ENCODE results near the gene HDAC9.
"Not testable (repeated sequence)": the region's sequence is repeated elsewhere in the genome, so short reads cannot be mapped to it uniquely, and the experiment has no call there.

Gene HDAC9

DNA sequence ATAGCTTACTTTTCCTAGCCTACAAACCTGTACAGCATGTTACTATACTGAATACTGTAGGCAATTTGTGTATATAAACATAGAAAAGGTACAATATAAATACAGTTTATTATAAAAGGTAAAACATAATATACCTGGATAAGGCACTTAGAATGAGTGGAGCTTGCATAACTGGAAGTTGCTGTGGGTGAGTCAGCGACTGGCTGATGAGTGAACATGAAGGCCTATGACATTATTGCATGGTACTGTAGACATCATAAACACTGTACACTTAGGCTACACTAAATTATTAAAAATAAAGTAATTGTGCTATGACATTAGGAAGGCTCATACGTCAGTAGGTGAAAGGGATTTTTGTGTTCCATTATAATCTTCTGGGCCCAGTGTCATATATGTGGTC lies 228.8 kb downstream of the HDAC9 start (continued):
- TF ChIP-seq ARNTL (CRISPR knock-in tag; IDR thresholded peaks at IDR 0.05; ENCODE audit: borderline replicate concordance, low read depth) (no peak), BACH2 (CRISPR knock-in tag; IDR thresholded peaks at IDR 0.05; ENCODE audit: borderline replicate concordance) (no peak), OSR1 (CRISPR knock-in tag; IDR thresholded peaks at IDR 0.05) (no peak), SNAI2 (CRISPR knock-in tag; IDR thresholded peaks at IDR 0.05) (no peak)

DNA sequence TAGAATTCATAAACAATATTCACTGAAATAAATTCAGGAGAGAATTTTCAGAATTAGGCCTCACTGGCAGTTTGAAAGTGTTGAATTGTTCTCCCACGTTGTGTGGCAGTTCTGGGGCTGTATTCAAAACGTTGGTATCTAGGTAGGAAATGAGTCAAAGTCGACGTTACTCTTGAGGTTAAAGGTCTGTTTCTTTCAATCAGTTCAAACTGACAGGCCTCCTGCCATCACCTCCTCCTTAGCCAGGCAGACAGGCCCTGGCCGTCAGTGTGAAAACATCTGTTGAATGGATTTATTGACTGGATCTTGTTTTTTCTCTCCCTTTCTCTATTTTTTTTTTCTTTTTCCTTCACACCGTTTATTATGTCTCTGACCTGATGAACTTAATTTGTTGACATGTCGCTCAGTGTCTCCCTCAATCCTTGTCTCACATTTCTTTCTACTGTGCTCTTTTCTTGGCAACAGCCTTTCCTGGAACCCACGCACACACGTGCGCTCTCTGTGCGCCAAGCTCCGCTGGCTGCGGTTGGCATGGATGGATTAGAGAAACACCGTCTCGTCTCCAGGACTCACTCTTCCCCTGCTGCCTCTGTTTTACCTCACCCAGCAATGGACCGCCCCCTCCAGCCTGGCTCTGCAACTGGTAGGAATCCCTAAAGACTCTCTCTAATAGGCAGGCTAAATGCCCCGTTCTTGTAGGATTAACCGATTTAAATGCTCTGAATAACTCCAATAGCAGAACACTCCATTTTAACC lies 231.7 kb downstream of the HDAC9 start:
- no peak for ATAC-seq
- no peak for TF ChIP-seq TCF4 (CRISPR knock-in tag; IDR thresholded peaks at IDR 0.05; ENCODE audit: borderline replicate concordance)

DNA sequence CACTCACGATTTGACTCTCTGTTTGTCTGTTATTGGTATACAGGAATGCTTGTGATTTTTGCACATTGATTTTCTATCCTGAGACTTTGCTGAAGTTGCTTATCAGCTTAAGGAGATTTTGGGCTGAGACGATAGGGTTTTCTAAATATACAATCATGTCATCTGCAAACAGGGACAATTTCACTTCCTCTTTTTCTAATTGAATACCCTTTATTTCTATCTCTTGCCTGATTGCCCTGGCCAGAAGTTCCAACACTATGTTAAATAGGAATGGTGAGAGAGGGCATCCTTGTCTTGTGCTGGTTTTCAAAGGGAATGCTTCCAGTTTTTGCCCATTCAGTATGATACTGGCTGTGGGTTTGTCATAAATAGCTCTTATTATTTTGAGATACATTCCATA lies 240.5 kb downstream of the HDAC9 start:
- not testable (repeated sequence) for ATAC-seq

DNA sequence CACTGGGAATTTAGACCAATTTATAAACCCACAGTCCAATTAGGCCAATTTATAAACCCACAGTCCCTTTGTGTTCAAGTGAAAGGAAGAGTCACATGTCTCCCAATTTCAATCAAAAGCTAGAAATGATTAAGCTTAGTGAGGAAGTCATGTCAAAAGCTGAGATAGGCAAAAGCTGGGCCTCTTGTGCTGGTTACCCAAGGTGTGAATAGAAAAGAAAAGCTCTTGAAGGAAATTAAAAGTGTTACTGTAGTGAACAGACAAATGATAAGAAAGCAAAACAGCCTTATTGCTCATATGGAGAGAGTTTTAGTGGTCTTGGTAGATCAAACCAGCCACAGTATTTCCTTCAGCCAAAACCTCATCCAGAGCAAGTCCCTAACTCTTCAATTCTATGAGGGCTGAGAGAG lies 245.0 kb downstream of the HDAC9 start:
- no peak for ATAC-seq
- TF ChIP-seq, protein P1, sequence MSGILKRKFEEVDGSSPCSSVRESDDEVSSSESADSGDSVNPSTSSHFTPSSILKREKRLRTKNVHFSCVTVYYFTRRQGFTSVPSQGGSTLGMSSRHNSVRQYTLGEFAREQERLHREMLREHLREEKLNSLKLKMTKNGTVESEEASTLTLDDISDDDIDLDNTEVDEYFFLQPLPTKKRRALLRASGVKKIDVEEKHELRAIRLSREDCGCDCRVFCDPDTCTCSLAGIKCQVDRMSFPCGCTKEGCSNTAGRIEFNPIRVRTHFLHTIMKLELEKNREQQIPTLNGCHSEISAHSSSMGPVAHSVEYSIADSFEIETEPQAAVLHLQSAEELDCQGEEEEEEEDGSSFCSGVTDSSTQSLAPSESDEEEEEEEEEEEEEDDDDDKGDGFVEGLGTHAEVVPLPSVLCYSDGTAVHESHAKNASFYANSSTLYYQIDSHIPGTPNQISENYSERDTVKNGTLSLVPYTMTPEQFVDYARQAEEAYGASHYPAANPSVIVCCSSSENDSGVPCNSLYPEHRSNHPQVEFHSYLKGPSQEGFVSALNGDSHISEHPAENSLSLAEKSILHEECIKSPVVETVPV (CRISPR knock-in tag; IDR thresholded peaks at IDR 0.05) = no peak
- TF ChIP-seq ARNTL (CRISPR knock-in tag; IDR thresholded peaks at IDR 0.05; ENCODE audit: borderline replicate concordance, low read depth) (no peak), ESRRG (CRISPR knock-in tag; IDR thresholded peaks at IDR 0.05) (no peak), TOX (CRISPR knock-in tag; IDR thresholded peaks at IDR 0.05; ENCODE audit: borderline replicate concordance) (no peak), ZFP30 (CRISPR knock-in tag; IDR thresholded peaks at IDR 0.05) (no peak), GLIS3 (CRISPR knock-in tag; IDR thresholded peaks at IDR 0.05) (no peak), ZNF565 (CRISPR knock-in tag; conservative IDR thresholded peaks at IDR 0.05; ENCODE audit: low read depth) (no peak), CSDC2 (CRISPR knock-in tag; IDR thresholded peaks at IDR 0.05) (no peak), ZNF8 (CRISPR knock-in tag; IDR thresholded peaks at IDR 0.05) (no peak), SNAI2 (CRISPR knock-in tag; IDR thresholded peaks at IDR 0.05) (no peak), BACH2 (CRISPR knock-in tag; IDR thresholded peaks at IDR 0.05; ENCODE audit: borderline replicate concordance) (no peak), ISL1 (CRISPR knock-in tag; IDR thresholded peaks at IDR 0.05) (no peak), ZC3H10 (CRISPR knock-in tag; IDR thresholded peaks at IDR 0.05) (no peak), ZNF70 (CRISPR knock-in tag; IDR thresholded peaks at IDR 0.05) (no peak), TCF4 (CRISPR knock-in tag; IDR thresholded peaks at IDR 0.05; ENCODE audit: borderline replicate concordance) (no peak)
- TF ChIP-seq, protein P2, sequence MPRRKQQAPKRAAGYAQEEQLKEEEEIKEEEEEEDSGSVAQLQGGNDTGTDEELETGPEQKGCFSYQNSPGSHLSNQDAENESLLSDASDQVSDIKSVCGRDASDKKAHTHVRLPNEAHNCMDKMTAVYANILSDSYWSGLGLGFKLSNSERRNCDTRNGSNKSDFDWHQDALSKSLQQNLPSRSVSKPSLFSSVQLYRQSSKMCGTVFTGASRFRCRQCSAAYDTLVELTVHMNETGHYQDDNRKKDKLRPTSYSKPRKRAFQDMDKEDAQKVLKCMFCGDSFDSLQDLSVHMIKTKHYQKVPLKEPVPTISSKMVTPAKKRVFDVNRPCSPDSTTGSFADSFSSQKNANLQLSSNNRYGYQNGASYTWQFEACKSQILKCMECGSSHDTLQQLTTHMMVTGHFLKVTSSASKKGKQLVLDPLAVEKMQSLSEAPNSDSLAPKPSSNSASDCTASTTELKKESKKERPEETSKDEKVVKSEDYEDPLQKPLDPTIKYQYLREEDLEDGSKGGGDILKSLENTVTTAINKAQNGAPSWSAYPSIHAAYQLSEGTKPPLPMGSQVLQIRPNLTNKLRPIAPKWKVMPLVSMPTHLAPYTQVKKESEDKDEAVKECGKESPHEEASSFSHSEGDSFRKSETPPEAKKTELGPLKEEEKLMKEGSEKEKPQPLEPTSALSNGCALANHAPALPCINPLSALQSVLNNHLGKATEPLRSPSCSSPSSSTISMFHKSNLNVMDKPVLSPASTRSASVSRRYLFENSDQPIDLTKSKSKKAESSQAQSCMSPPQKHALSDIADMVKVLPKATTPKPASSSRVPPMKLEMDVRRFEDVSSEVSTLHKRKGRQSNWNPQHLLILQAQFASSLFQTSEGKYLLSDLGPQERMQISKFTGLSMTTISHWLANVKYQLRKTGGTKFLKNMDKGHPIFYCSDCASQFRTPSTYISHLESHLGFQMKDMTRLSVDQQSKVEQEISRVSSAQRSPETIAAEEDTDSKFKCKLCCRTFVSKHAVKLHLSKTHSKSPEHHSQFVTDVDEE (CRISPR knock-in tag; IDR thresholded peaks at IDR 0.05) = no peak
- TF ChIP-seq, protein P3, sequence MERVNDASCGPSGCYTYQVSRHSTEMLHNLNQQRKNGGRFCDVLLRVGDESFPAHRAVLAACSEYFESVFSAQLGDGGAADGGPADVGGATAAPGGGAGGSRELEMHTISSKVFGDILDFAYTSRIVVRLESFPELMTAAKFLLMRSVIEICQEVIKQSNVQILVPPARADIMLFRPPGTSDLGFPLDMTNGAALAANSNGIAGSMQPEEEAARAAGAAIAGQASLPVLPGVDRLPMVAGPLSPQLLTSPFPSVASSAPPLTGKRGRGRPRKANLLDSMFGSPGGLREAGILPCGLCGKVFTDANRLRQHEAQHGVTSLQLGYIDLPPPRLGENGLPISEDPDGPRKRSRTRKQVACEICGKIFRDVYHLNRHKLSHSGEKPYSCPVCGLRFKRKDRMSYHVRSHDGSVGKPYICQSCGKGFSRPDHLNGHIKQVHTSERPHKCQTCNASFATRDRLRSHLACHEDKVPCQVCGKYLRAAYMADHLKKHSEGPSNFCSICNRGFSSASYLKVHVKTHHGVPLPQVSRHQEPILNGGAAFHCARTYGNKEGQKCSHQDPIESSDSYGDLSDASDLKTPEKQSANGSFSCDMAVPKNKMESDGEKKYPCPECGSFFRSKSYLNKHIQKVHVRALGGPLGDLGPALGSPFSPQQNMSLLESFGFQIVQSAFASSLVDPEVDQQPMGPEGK (CRISPR knock-in tag; IDR thresholded peaks at IDR 0.05; ENCODE audit: borderline replicate concordance) = no peak
- TF ChIP-seq, protein P4, sequence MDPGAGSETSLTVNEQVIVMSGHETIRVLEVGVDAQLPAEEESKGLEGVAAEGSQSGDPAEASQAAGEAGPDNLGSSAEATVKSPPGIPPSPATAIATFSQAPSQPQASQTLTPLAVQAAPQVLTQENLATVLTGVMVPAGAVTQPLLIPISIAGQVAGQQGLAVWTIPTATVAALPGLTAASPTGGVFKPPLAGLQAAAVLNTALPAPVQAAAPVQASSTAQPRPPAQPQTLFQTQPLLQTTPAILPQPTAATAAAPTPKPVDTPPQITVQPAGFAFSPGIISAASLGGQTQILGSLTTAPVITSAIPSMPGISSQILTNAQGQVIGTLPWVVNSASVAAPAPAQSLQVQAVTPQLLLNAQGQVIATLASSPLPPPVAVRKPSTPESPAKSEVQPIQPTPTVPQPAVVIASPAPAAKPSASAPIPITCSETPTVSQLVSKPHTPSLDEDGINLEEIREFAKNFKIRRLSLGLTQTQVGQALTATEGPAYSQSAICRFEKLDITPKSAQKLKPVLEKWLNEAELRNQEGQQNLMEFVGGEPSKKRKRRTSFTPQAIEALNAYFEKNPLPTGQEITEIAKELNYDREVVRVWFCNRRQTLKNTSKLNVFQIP (CRISPR knock-in tag; IDR thresholded peaks at IDR 0.05; ENCODE audit: borderline replicate concordance, low read depth) = no peak

Measured in SK-N-SH treated with all-trans-retinoic acid at 6 μM for 48 hours (cell line).